Thyroid gland (tissue), 4 donors: Measurements from ENCODE around the gene NUP214. TPM values are rescaled to one million over a fixed set of nuclear protein-coding genes. Genes with fewer than 3 reads are reported as not detected.

Source experiments
- DNase-seq, 2 donors: peaks; one replicate each; pipeline ENCODE4 v3.0.0-alpha.2; 2019
- H3K27ac ChIP-seq, 3 donors: fragments of 200-600 bp; sonication (generic); 1 replicate in 2 of 3; 2 replicates in 1 of 3; pipeline ENCODE4 v1.5.1; 2016 to 2019; ENCODE audit warnings: mild to moderate bottlenecking in 1 of 3, moderate library complexity in 1 of 3
- H3K27me3 ChIP-seq: fragments of 200-600 bp; sonication (generic); one replicate; pipeline ENCODE4 v1.5.1; 2019
- H3K36me3 ChIP-seq, 2 donors: fragments of 200-600 bp; sonication (generic); one replicate each; pipeline ENCODE4 v1.5.1; 2016 to 2019
- H3K4me1 ChIP-seq, 2 donors: fragments of 200-600 bp; sonication (generic); one replicate each; pipeline ENCODE4 v1.5.1; 2017 to 2019
- H3K4me3 ChIP-seq, 3 donors: fragments of 200-600 bp; sonication (generic); replicated peaks in 1 of 3; 1 replicate in 2 of 3; 2 replicates in 1 of 3; pipeline ENCODE4 v1.5.1; 2016; ENCODE audit warnings: mild to moderate bottlenecking in 1 of 3
- H3K9me3 ChIP-seq: fragments of 200-600 bp; sonication (generic); one replicate; pipeline ENCODE4 v1.5.1; 2017
- POLR2A ChIP-seq, 2 donors: fragments of 450-650 bp; IDR thresholded peaks; one replicate each; pipeline ENCODE4 v1.6.1; 2017; ENCODE audit warnings: antibody characterized with exemption in 2 of 2, mild to moderate bottlenecking in 2 of 2, moderate library complexity in 1 of 2
- WGBS, 2 donors: methylation state at CpG; one replicate each; pipeline ENCODE4 v1.1.5; 2017; 5-methylcytosine and 5-hydroxymethylcytosine counted together
- intact Hi-C: fragments of 100-400 bp; cut with DNase I; formaldehyde crosslinking; loops from one replicate; pipeline ENCODE4 v1.15.1; 2023
- total RNA-seq, 4 donors: library from RNA; depleted of rRNA; stranded (reverse); fragments of >200 nt; gene quantifications; one replicate each; pipeline ENCODE4 v1.2.3, GENCODE V29; 2016
- TF ChIP-seq, protein P1 (sequence below), 6 experiments: fragments of 200-600 bp in 3 of 6; fragments of 450-650 bp in 3 of 6; sonication (generic) in 3 of 6; IDR thresholded peaks; one replicate each; pipeline ENCODE4 v1.5.1; 2016 to 2019; ENCODE audit warnings: antibody characterized with exemption in 6 of 6, mild to moderate bottlenecking in 2 of 6, inconsistent platforms in 1 of 6, moderate library complexity in 1 of 6

The NUP214 gene
- 10 to 100 TPM; 27.3 to 59.2 (median 46.6) TPM for total RNA-seq

DNA sequence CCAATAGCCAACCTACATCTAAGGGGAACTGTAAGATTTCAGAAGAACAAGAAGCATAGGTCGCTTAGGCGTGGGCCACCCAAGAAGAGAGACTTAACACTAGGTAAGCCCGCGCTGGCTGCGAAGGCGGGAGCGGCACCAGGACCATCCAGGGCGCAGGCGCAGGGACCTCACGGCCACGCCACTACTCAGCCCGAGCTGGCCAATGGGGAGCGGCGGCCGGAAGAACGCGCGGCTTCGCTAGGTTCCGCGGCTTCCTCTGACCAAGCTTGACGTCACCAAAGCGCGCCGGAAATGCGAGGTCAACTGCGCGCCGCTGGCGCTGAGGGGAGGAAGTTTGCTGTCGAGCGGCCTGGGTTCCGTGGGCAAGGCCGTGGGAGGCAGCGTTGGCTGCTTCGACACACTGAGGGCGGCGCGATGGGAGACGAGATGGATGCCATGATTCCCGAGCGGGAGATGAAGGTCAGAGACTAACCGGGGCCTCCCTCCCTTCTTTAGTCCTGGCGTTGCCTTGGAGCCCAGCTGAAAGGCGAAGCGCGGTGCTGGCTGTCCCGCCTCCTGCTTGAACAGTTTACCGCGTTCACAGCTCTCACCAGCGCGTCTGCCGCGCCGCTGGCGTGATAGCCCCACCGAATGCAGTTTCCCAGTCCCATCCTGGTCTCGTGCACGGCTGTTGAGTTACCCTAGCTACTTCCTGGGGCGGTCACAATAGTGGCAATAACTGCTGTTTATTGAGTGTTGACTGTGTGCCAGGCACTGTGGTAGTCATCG lies at the start of gene NUP214:
Gene NUP214, plus strand, starts transcription at position 299 of the 771 bp plus-strand sequence. Its CDS starts 119 bp downstream, at position 418.
- TF ChIP-seq, protein P1, sequence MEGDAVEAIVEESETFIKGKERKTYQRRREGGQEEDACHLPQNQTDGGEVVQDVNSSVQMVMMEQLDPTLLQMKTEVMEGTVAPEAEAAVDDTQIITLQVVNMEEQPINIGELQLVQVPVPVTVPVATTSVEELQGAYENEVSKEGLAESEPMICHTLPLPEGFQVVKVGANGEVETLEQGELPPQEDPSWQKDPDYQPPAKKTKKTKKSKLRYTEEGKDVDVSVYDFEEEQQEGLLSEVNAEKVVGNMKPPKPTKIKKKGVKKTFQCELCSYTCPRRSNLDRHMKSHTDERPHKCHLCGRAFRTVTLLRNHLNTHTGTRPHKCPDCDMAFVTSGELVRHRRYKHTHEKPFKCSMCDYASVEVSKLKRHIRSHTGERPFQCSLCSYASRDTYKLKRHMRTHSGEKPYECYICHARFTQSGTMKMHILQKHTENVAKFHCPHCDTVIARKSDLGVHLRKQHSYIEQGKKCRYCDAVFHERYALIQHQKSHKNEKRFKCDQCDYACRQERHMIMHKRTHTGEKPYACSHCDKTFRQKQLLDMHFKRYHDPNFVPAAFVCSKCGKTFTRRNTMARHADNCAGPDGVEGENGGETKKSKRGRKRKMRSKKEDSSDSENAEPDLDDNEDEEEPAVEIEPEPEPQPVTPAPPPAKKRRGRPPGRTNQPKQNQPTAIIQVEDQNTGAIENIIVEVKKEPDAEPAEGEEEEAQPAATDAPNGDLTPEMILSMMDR (IDR thresholded peaks at IDR 0.05): peak in 1 of 6 experiments; percentile 33
- peak; percentile 67 to 88 for TF ChIP-seq POLR2A (IDR thresholded peaks at IDR 0.05)
- 0% methylated on average over 5 to 28 of the region's 61 CpGs for WGBS, 2 donors
- Histone ChIP-seq H3K27me3 (no peaks in the 10 kb centered on the region), H3K36me3 (peaks cover 34 to 39% of the 10 kb centered on the region in 2 donors), H3K4me3 (peak within 1 kb of the TSS; percentile 62 to 99 (median 67)), H3K9me3 (no peaks in the 10 kb centered on the region), H3K4me1 (peaks cover 0 to 12% of the 10 kb centered on the region in 2 donors), H3K27ac (peak within 1 kb of the TSS; percentile 69 to 83 (median 73))
- peak; percentile 99 for DNase-seq
- intact Hi-C loops: loop anchor here (5.0 kb wide), 1 partner anchor 68 kb away; no protein-coding TSS in a partner anchor

- Histone ChIP-seq H3K4me1 (peaks cover 0 to 9% of the 10 kb centered on the region in 2 donors), H3K9me3 (no peaks in the 10 kb centered on the region), H3K27me3 (no peaks in the 10 kb centered on the region), H3K4me3 (no peak overlapping the region), H3K27ac (peak overlapping the region in 2 of 3 donors; percentile 50 to 68), H3K36me3 (no peaks in the 10 kb centered on the region)
- intact Hi-C loops: no loop called here
- peak; percentile 64 to 69 for DNase-seq
- TF ChIP-seq POLR2A (IDR thresholded peaks at IDR 0.05): no peak
- TF ChIP-seq, protein P1 (IDR thresholded peaks at IDR 0.05): no peak
- 55 to 64% methylated on average over 15 of the region's 15 CpGs for WGBS, 2 donors
These were observed 48.8 kb upstream of the NUP214 start for GRCh38 chr9:131076347-131077195.

GRCh38 chr9:131078427-131079366 lies 46.7 kb upstream of the NUP214 start:
- H3K4me3 ChIP-seq: no peak overlapping the region
- no peak overlapping the region for H3K27ac ChIP-seq
- intact Hi-C loops: no loop called here
- no peak for DNase-seq
- no peaks in the 10 kb centered on the region for H3K27me3 ChIP-seq
- no peaks in the 10 kb centered on the region for H3K9me3 ChIP-seq
- WGBS, 2 donors: 91 to 99% methylated on average over 11 to 13 of the region's 17 CpGs
- H3K36me3 ChIP-seq: no peaks in the 10 kb centered on the region
- H3K4me1 ChIP-seq: peaks cover 0 to 9% of the 10 kb centered on the region in 2 donors
- no peak for TF ChIP-seq POLR2A (IDR thresholded peaks at IDR 0.05)
- TF ChIP-seq, protein P1 (IDR thresholded peaks at IDR 0.05): no peak

DNA sequence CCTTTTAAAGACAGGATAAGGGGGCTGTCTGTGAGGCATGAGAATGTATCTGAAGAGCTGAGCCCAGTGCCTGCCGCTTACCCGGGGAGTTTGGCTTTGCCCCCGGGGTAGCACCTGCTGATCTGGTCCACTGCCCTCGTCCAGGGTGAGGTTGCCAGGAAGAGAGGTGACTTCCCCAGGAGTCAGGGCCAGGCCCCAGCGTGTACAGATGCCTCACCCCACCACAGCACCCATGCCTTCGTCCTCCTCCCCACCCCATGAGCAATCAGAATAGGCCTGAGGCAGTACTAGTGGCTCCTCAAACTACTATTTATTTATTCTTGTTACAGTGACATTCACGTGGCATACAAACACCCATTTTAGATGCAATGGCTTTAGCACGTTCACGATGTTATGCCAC lies 44.8 kb upstream of the NUP214 start:
- no peak for TF ChIP-seq POLR2A (IDR thresholded peaks at IDR 0.05)
- TF ChIP-seq, protein P1 (IDR thresholded peaks at IDR 0.05): no peak
- peaks cover 3 to 20% of the 10 kb centered on the region in 2 donors for H3K4me1 ChIP-seq
- no peaks in the 10 kb centered on the region for H3K27me3 ChIP-seq
- intact Hi-C loops: no loop called here
- H3K36me3 ChIP-seq: no peaks in the 10 kb centered on the region
- WGBS, 2 donors: 62 to 65% methylated on average over 9 of the region's 9 CpGs
- DNase-seq: peak in 1 of 2 donors; percentile 31
- H3K9me3 ChIP-seq: no peaks in the 10 kb centered on the region
- H3K4me3 ChIP-seq: no peak overlapping the region
- H3K27ac ChIP-seq: no peak overlapping the region
